HCT116 (cell line): ENCODE measurements around the gene HECTD2. TPM values are rescaled to one million over a fixed set of nuclear protein-coding genes. Genes with fewer than 3 reads are reported as not detected.

Experiments used
- ATAC-seq: fragments of 200-7000 bp; cut with Tn5 transposase; 2 replicates; pipeline ENCODE4 v1.9.1; 2020; ENCODE audit warnings: mild to moderate bottlenecking, moderate library complexity
- BruUV-seq: library from RNA; stranded (reverse); fragments of 400-500 nt; replicated peaks from 2 replicates; lab custom pipeline; 2021; lab: Mats Ljungman, UMichigan
- CTCF ChIA-PET: fragments of 300-600 bp; sonication (Branson Sonifier 250); formaldehyde crosslinking; loops from one replicate; lab custom pipeline; 2021; ENCODE audit warnings: antibody characterized with exemption; lab: Charles Lee
- POLR2A ChIA-PET: fragments of 300-600, 350-600 bp; sonication (Branson Sonifier 250); formaldehyde crosslinking; loops from one replicate; lab custom pipeline; 2021; ENCODE audit warnings: antibody characterized with exemption; lab: Charles Lee
- RAD21 ChIA-PET, 2 experiments: fragments of 300-600 bp; sonication (Branson Sonifier 250); formaldehyde crosslinking; loops; one replicate each; lab custom pipeline; 2023; ENCODE audit warnings: low total read pairs in 2 of 2; ENCODE audit not compliant: uncharacterized antibody in 2 of 2, unreplicated experiment in 2 of 2, low non-redundant PET in 1 of 2; lab: Charles Lee
- DNase-seq: peaks from one replicate; pipeline ENCODE4 v3.0.0-alpha.2; 2010; ENCODE audit warnings: low read depth, low spot score
- H2AFZ ChIP-seq: fragments of 200-600 bp; shearing (Covaris generic), sonication (generic); 2 replicates; pipeline ENCODE4 v1.6.1; 2017; ENCODE audit warnings: low read depth, mixed run types, mixed read lengths, antibody characterized with exemption, low read length; ENCODE audit not compliant: poor library complexity, severe bottlenecking
- H3K27ac ChIP-seq: 2 replicates; pipeline ENCODE4 v1.5.1; 2012; ENCODE audit warnings: low read depth, low read length
- H3K27me3 ChIP-seq: fragments of 200-600 bp; sonication (generic); 2 replicates; pipeline ENCODE4 v1.6.1; 2016; ENCODE audit warnings: mixed run types, low read length, mixed read lengths; ENCODE audit not compliant: insufficient read depth
- H3K36me3 ChIP-seq, 2 experiments: fragments of 200-500 bp in 1 of 2; fragments of 200-600 bp in 1 of 2; sonication (Bioruptor generic) in 1 of 2; sonication (generic) in 1 of 2; 2 replicates each; pipeline versions ENCODE4 v1.5.1 to v1.6.1; 2014 to 2016; ENCODE audit warnings: low read length in 2 of 2, inconsistent platforms in 1 of 2, mixed read lengths in 1 of 2, mixed run types in 1 of 2; ENCODE audit not compliant: insufficient read depth in 2 of 2, control insufficient read depth in 1 of 2
- H3K4me1 ChIP-seq, 2 experiments: fragments of 200-600 bp in 1 of 2; sonication (generic) in 1 of 2; 2 replicates each; pipeline versions ENCODE4 v1.5.1 to v1.6.1; 2012 to 2017; ENCODE audit warnings: low read length in 2 of 2, inconsistent platforms in 1 of 2, mild to moderate bottlenecking in 1 of 2, mixed read lengths in 1 of 2, mixed run types in 1 of 2, moderate library complexity in 1 of 2; ENCODE audit not compliant: insufficient read depth in 2 of 2, control insufficient read depth in 1 of 2
- H3K4me2 ChIP-seq: fragments of 200-600 bp; sonication (generic); 2 replicates; pipeline ENCODE4 v1.6.1; 2017; ENCODE audit warnings: mixed run types, low read length, mixed read lengths
- H3K4me3 ChIP-seq, 2 experiments: fragments of 200-600 bp in 1 of 2; sonication (generic) in 1 of 2; replicated peaks in 1 of 2; 2 replicates each; pipeline ENCODE4 v1.5.1; 2011 to 2016; ENCODE audit warnings: low read length in 2 of 2, control low read depth in 1 of 2, low read depth in 1 of 2, mild to moderate bottlenecking in 1 of 2, mixed read lengths in 1 of 2, mixed run types in 1 of 2
- H3K79me2 ChIP-seq: fragments of 200-600 bp; sonication (generic); 2 replicates; pipeline ENCODE4 v1.6.1; 2017; ENCODE audit warnings: mild to moderate bottlenecking, mixed run types, low read length, moderate library complexity, mixed read lengths; ENCODE audit not compliant: insufficient read depth
- H3K9ac ChIP-seq: fragments of 200-600 bp; sonication (generic); 2 replicates; pipeline ENCODE4 v1.6.1; 2016; ENCODE audit warnings: low read length, mixed read lengths
- H3K9me2 ChIP-seq: fragments of 200-600 bp; sonication (generic), shearing (Covaris generic); 2 replicates; pipeline ENCODE4 v1.6.1; 2017; ENCODE audit warnings: mixed run types, mild to moderate bottlenecking, moderate library complexity; ENCODE audit not compliant: insufficient read depth
- H3K9me3 ChIP-seq, 2 experiments: fragments of 200-500 bp in 1 of 2; fragments of 200-600 bp in 1 of 2; sonication (Bioruptor generic) in 1 of 2; sonication (generic) in 1 of 2; 2 replicates each; pipeline ENCODE4 v1.6.1; 2014 to 2017; ENCODE audit warnings: low read length in 2 of 2, mixed read lengths in 2 of 2, inconsistent platforms in 1 of 2, low read depth in 1 of 2, mild to moderate bottlenecking in 1 of 2, mixed run types in 1 of 2, moderate library complexity in 1 of 2; ENCODE audit not compliant: control insufficient read depth in 1 of 2, insufficient read depth in 1 of 2
- H4K20me1 ChIP-seq: fragments of 200-600 bp; sonication (generic), shearing (Covaris generic); 2 replicates; pipeline ENCODE4 v1.6.1; 2017; ENCODE audit warnings: mixed run types, mild to moderate bottlenecking, moderate library complexity; ENCODE audit not compliant: insufficient read depth
- ATF3 ChIP-seq: IDR thresholded peaks from 2 replicates; pipeline ENCODE4 v1.6.1; 2012
- CEBPB ChIP-seq: IDR thresholded peaks from 2 replicates; pipeline ENCODE4 v1.6.1; 2012; ENCODE audit warnings: low read depth
- CTCF ChIP-seq, 3 experiments: fragments of 200-600 bp in 1 of 3; sonication (generic) in 1 of 3; IDR thresholded peaks in 2 of 3; conservative IDR thresholded peaks in 1 of 3; 2 replicates each; pipeline ENCODE4 v1.5.1; 2012 to 2017; ENCODE audit warnings: low read depth in 2 of 3, low read length in 2 of 3, antibody characterized with exemption in 1 of 3, borderline replicate concordance in 1 of 3, control low read depth in 1 of 3, mild to moderate bottlenecking in 1 of 3, mixed read lengths in 1 of 3, mixed run types in 1 of 3, moderate library complexity in 1 of 3; ENCODE audit not compliant: insufficient read depth in 1 of 3
- EGR1 ChIP-seq: IDR thresholded peaks from 2 replicates; pipeline ENCODE4 v1.6.1; 2012; ENCODE audit warnings: low read depth
- EZH2 ChIP-seq: fragments of 200-600 bp; sonication (generic); IDR thresholded peaks from 2 replicates; pipeline ENCODE4 v1.6.1; 2017; ENCODE audit warnings: antibody characterized with exemption, mixed run types
- EZH2phosphoT487 ChIP-seq: fragments of 200-600 bp; IDR thresholded peaks from 2 replicates; pipeline ENCODE4 v1.6.1; 2018; ENCODE audit warnings: antibody characterized with exemption, borderline replicate concordance
- FOSL1 ChIP-seq: IDR thresholded peaks from 2 replicates; pipeline ENCODE4 v1.6.1; 2012; ENCODE audit warnings: low read depth
- MAX ChIP-seq: IDR thresholded peaks from 2 replicates; pipeline ENCODE4 v1.6.1; 2012
- POLR2A ChIP-seq: IDR thresholded peaks from 2 replicates; pipeline ENCODE4 v1.7.0; 2011; ENCODE audit warnings: borderline replicate concordance; ENCODE audit not compliant: insufficient read depth, insufficient read length; ENCODE audit errors: extremely low read depth
- POLR2AphosphoS5 ChIP-seq: IDR thresholded peaks from 2 replicates; pipeline ENCODE4 v1.6.1; 2011; ENCODE audit warnings: mild to moderate bottlenecking, low read depth, low read length, moderate library complexity
- SIN3A ChIP-seq: IDR thresholded peaks from 2 replicates; pipeline ENCODE4 v1.6.1; 2012; ENCODE audit warnings: low read depth
- TCF7L2 ChIP-seq: IDR thresholded peaks from 2 replicates; pipeline ENCODE4 v1.7.0; 2011; ENCODE audit warnings: borderline replicate concordance, inconsistent platforms; ENCODE audit not compliant: insufficient read depth, insufficient read length; ENCODE audit errors: extremely low read depth
- YY1 ChIP-seq: IDR thresholded peaks from 2 replicates; pipeline ENCODE4 v1.6.1; 2011; ENCODE audit warnings: low read length, low read depth, moderate library complexity, mild to moderate bottlenecking; ENCODE audit not compliant: insufficient replicate concordance; ENCODE audit errors: extremely low read depth
- ZBTB33 ChIP-seq: IDR thresholded peaks from 2 replicates; pipeline ENCODE4 v1.6.1; 2011; ENCODE audit warnings: mild to moderate bottlenecking, low read length, moderate library complexity; ENCODE audit not compliant: insufficient replicate concordance; ENCODE audit errors: extremely low read depth
- ZNF274 ChIP-seq: fragments of 200-500 bp; sonication (Bioruptor generic); IDR thresholded peaks from 2 replicates; pipeline ENCODE4 v1.6.1; 2014; ENCODE audit warnings: mild to moderate bottlenecking, low read depth, low read length, inconsistent platforms
- intact Hi-C: fragments of 100-400 bp; cut with micrococcal nuclease; formaldehyde crosslinking; loops from 2 replicates; pipeline ENCODE4 v1.10.0; 2022
- total RNA-seq: library from RNA; stranded (reverse); gene quantifications from one replicate; pipeline ENCODE4 v1.2.1, GENCODE V29; 2021; ENCODE audit not compliant: unreplicated experiment
- TF ChIP-seq, protein P1 (sequence below): IDR thresholded peaks from 2 replicates; pipeline ENCODE4 v1.6.1; 2012; ENCODE audit warnings: low read depth

Gene HECTD2
- total RNA-seq, 1 experiment from 2014 or later: 3.0 TPM

GRCh38 chr10:91487911-91488582 lies 77.9 kb downstream of the HECTD2 start:
- H4K20me1 ChIP-seq: no peaks in the 10 kb centered on the region
- H3K4me3 ChIP-seq: no peak overlapping the region
- no peak overlapping the region for H3K27ac ChIP-seq
- no peaks in the 10 kb centered on the region for H3K79me2 ChIP-seq
- H3K4me2 ChIP-seq: no peak overlapping the region
- RAD21 ChIA-PET: no interaction called here
- H3K9me2 ChIP-seq: no peaks in the 10 kb centered on the region
- ATAC-seq (no peak), DNase-seq (no peak)
- no peak overlapping the region for H2AFZ ChIP-seq
- intact Hi-C loops: no loop called here
- no peaks in the 10 kb centered on the region for H3K9me3 ChIP-seq
- TF ChIP-seq EZH2: no peak
- TF ChIP-seq POLR2A: no peak
- TF ChIP-seq CTCF (IDR thresholded peaks at IDR 0.05 in 2 of 3, conservative IDR thresholded peaks at IDR 0.05 in 1 of 3; ENCODE audit: borderline replicate concordance in 1 of 3, insufficient read depth in 1 of 3, low read depth in 2 of 3, low read length in 2 of 3): no peak
- TF ChIP-seq TCF7L2: no peak
- no peak for TF ChIP-seq ZNF274
- no peak for TF ChIP-seq YY1
- TF ChIP-seq MAX: no peak
- no peak for TF ChIP-seq POLR2AphosphoS5
- TF ChIP-seq ZBTB33: no peak
- no peak for TF ChIP-seq EGR1
- no peak for TF ChIP-seq CEBPB
- TF ChIP-seq EZH2phosphoT487: no peak
- TF ChIP-seq ATF3: no peak
- no peak for TF ChIP-seq SIN3A
- no peak for TF ChIP-seq FOSL1
- TF ChIP-seq, protein P1, sequence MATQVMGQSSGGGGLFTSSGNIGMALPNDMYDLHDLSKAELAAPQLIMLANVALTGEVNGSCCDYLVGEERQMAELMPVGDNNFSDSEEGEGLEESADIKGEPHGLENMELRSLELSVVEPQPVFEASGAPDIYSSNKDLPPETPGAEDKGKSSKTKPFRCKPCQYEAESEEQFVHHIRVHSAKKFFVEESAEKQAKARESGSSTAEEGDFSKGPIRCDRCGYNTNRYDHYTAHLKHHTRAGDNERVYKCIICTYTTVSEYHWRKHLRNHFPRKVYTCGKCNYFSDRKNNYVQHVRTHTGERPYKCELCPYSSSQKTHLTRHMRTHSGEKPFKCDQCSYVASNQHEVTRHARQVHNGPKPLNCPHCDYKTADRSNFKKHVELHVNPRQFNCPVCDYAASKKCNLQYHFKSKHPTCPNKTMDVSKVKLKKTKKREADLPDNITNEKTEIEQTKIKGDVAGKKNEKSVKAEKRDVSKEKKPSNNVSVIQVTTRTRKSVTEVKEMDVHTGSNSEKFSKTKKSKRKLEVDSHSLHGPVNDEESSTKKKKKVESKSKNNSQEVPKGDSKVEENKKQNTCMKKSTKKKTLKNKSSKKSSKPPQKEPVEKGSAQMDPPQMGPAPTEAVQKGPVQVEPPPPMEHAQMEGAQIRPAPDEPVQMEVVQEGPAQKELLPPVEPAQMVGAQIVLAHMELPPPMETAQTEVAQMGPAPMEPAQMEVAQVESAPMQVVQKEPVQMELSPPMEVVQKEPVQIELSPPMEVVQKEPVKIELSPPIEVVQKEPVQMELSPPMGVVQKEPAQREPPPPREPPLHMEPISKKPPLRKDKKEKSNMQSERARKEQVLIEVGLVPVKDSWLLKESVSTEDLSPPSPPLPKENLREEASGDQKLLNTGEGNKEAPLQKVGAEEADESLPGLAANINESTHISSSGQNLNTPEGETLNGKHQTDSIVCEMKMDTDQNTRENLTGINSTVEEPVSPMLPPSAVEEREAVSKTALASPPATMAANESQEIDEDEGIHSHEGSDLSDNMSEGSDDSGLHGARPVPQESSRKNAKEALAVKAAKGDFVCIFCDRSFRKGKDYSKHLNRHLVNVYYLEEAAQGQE: no peak
- no TSS peak for BruUV-seq
- no peaks in the 10 kb centered on the region for H3K4me1 ChIP-seq
- H3K36me3 ChIP-seq: no peaks in the 10 kb centered on the region
- POLR2A ChIA-PET: no interaction called here
- H3K27me3 ChIP-seq: no peaks in the 10 kb centered on the region
- CTCF ChIA-PET: no interaction called here
- H3K9ac ChIP-seq: no peak overlapping the region
